Activated CD4-positive, alpha-beta T cell treated with anti-CD3 and anti-CD28 coated beads, Interleukin-2, Interleukin-4, amounts not matched to agents 100 ng/mL and 50 ng/mL, durations not matched to agents 16 hours and 8 hours (primary cell): ENCODE results near the gene CACNA1B.
"Not testable (repeated sequence)": the region's sequence is repeated elsewhere in the genome, so short reads cannot be mapped to it uniquely, and the experiment has no call there.

Source experiments
- DNase-seq: peaks from one replicate; pipeline ENCODE4 v3.0.0-alpha.2; 2020; ENCODE audit warnings: low spot score

Gene CACNA1B

DNA sequence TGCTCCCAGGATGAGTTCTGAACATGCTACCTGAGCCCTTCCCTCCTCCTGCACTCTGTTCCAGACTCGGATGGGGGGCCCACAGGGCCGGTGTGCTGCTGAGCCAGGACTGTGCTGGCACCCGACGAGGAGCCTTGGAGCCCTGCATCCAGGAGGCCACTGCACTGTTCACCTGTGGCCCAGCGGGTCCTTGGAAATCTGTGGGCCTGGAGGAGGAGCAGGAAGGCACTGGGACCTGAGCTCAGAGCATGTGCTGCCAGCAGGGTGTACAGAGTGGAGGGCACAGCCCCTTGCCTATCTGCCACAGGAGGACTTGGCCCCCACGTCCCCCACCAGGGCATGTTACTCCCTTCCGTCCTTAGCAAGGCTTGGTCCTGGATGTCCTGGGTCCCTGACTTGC, 265.9 kb downstream of the CACNA1B start:
- DNase-seq, result not testable (repeated sequence)

DNA sequence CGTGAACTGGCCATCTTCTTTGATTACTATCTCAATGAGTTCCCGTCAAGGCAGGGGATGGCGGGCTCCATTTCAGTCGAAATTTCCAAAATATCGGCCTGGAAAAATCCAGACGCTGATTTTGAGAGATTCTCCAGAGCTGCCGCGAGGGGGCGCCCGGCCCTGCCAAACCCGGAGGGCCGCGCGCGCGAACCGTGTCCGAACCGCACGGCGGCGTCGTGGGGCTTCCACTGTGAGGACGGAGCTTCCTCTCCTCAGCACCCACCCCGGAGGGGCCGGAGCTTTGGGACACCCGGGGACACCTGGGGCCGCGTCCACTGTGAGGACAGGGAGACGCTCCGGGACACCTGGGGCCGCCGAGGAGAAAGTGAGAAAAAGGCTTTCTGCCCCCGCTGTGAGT, 270.0 kb downstream of the CACNA1B start:
- DNase-seq, result peak; percentile 32

DNA sequence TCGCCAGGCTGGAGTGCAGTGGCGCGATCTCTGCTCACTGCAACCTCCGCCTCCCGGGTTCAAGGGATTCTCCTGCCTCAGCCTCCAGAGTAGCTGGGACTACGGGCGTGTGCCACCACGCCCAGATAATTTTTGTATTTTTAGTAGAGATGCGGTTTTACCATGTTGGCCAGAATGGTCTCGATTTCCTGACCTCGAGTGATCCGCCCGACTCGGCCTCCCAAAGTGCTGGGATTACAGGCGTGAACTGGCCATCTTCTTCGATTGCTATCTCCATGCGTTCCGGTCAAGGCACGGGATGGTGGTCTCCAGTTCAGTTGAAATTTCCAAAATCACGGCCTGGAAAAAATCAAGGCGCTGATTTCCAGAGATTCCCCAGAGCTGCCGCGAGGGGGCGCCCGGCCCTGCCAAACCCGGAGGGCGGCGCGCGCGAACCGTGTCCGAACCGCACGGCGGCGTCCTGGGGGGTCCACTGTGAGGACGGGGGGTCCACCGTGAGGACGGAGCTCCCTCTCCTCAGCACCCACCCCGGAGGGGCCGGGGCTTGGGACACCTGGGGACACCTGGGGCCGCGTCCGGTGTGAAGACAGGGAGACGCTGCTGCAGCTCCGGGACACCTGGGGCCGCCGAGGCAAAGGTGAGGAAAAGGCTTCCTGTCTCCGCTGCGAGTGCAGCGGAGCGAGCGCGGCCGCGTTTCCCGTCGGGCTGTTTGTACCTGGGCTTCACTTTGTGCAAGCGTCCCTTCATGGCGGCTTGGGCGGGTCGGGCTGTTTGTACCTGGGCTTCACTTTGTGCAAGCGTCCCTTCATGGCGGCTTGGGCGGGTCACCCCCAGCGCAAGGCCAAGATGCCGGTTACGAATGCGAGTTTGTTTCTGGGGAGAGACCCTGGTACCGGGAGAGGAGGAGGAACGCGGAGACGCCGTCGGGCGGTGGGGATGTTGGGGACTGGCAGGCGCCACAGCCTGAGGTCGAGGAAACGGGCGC, 272.4 kb downstream of the CACNA1B start:
- peak; percentile 21 for DNase-seq

GRCh38 chr9:138155788-138156187, 278.2 kb downstream of the CACNA1B start:
- DNase-seq, result peak; percentile 37

GRCh38 chr9:138166793-138167192, 289.2 kb downstream of the CACNA1B start:
- DNase-seq, result not testable (repeated sequence)
